Activated CD8-positive, alpha-beta T cell treated with anti-CD3 and anti-CD28 coated beads, Interleukin-2, amount 10 ng/mL, durations not matched to agents 7 days and 5 days (primary cell): ENCODE measurements around the gene SEC22C. TPM values are rescaled to one million over a fixed set of nuclear protein-coding genes. Genes with fewer than 3 reads are reported as not detected.

Experiments
- ATAC-seq: fragments of 150-1000 bp; cut with Tn5 transposase; one replicate; pipeline ENCODE4 v1.10.0; 2021; ENCODE audit warnings: moderate library complexity
- CTCF ChIA-PET: fragments of 350-600 bp; sonication (Branson Sonifier 250); formaldehyde crosslinking; loops from one replicate; lab custom pipeline; 2021; ENCODE audit warnings: antibody characterized with exemption; lab: Charles Lee
- POLR2A ChIA-PET: fragments of 350-600 bp; sonication (Branson Sonifier 250); formaldehyde crosslinking; loops from one replicate; lab custom pipeline; 2021; ENCODE audit warnings: antibody characterized with exemption; lab: Charles Lee
- DNase-seq: peaks from one replicate; pipeline ENCODE4 v3.0.0-alpha.2; 2020
- H3K27ac Mint-ChIP-seq: one replicate; pipeline ENCODE4 v1.8.0; 2021; ENCODE audit warnings: mild to moderate bottlenecking, mixed read lengths
- H3K27me3 Mint-ChIP-seq: one replicate; pipeline ENCODE4 v1.8.0; 2021; ENCODE audit warnings: low read depth, mixed read lengths
- H3K36me3 Mint-ChIP-seq: one replicate; pipeline ENCODE4 v1.8.0; 2021; ENCODE audit warnings: low read depth, mixed read lengths
- H3K4me1 Mint-ChIP-seq: one replicate; pipeline ENCODE4 v1.8.0; 2021; ENCODE audit warnings: low read depth, mixed read lengths
- H3K4me3 Mint-ChIP-seq: one replicate; pipeline ENCODE4 v1.8.0; 2021; ENCODE audit warnings: mild to moderate bottlenecking, mixed read lengths
- H3K9me3 Mint-ChIP-seq: one replicate; pipeline ENCODE4 v1.8.0; 2022; ENCODE audit warnings: mixed read lengths; ENCODE audit not compliant: insufficient read depth
- total RNA-seq, 2 experiments: library from RNA; stranded (reverse); gene quantifications; one replicate each; pipeline ENCODE4 v1.2.3, GENCODE V29; 2021

The SEC22C gene, protein sequence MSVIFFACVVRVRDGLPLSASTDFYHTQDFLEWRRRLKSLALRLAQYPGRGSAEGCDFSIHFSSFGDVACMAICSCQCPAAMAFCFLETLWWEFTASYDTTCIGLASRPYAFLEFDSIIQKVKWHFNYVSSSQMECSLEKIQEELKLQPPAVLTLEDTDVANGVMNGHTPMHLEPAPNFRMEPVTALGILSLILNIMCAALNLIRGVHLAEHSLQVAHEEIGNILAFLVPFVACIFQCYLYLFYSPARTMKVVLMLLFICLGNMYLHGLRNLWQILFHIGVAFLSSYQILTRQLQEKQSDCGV
- 10 to 100 TPM; 49.3 to 51.4 TPM for total RNA-seq

DNA sequence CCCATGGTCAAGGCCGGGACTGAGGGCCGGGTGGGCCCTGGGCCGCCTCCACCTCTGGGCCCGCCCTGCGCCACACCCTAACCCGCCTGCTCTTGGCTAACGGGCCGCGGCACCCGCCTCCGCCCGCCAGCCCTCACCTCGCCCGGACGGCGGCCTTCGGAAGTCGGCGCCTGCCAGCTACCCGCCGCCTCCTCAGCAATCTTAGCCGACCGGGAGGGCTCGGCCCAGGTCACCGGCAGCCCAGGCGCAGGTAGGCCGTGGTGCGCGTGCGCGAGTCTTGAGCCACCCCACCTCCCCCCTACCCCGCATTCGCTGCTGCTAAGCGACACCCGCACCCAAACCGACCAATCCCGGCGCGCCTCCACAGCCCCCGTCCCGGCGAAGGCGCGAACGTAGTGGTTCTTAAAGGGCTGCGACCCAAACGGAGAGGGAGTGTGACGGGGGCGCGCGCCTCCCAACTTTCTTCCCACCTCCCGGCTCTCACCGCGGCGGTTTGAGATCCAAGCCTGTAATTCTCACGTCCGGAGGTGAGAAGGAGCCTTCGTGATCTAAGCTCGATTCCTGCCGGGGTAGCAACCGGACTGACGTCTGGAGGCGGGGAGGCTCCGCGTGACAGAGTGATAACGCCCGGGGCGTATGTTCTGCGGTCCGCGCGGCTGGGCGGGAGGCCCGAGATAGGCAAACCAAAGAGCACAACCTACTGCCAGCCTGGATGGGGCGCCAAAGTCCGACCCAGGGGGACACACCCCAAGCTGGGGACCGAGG is at the start of gene SEC22C:
SEC22C (minus strand) TSS at position 259 of the 765 bp plus-strand sequence. CDS start 12,921 bp downstream, outside the sequence.
- peak within 1 kb of the TSS; percentile 91 for H3K27ac Mint-ChIP-seq
- peak within 1 kb of the TSS; percentile 87 for H3K4me3 Mint-ChIP-seq
- no peaks in the 10 kb centered on the region for H3K9me3 Mint-ChIP-seq
- POLR2A ChIA-PET: interaction anchor here (0.9 to 4.3 kb wide), 7 partner anchors 9 to 32 kb away, joined by 3 to 32 read pairs (median 8); partner anchors contain the start of genes NKTR and SS18L2
- DNase-seq (peak; percentile 97), ATAC-seq (peak; percentile 93)
- H3K4me1 Mint-ChIP-seq: peaks cover 46% of the 10 kb centered on the region
- no peaks in the 10 kb centered on the region for H3K27me3 Mint-ChIP-seq
- CTCF ChIA-PET: interaction anchor here (1.0 to 3.5 kb wide), 18 partner anchors 9 to 163 kb away, joined by 3 to 25 read pairs (median 5); partner anchors contain the start of genes NKTR and SS18L2
- H3K36me3 Mint-ChIP-seq: peaks cover 30% of the 10 kb centered on the region

DNA sequence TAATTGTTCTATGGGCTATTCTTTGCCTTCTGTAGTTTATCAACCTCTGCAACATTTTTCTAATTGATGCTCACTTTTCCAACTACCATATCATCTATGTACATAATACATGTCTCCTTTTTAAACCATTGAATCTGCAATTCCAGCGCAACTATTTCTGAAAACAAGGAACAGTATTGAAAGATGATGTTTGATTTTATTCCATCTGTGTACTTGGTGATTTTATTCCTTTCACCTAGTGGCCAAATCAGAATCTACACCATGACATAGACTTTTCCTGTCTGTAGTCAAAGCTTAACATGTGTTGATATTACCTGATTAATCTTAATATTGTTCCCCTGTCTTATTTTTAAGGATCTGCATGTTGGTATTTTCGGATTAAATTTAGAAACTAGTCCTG is 31.7 kb upstream of the SEC22C start:
- no peaks in the 10 kb centered on the region for H3K9me3 Mint-ChIP-seq
- H3K4me3 Mint-ChIP-seq: no peak overlapping the region
- peak; percentile 65 for ATAC-seq
- H3K27ac Mint-ChIP-seq: peak overlapping the region; percentile 3
- ChIA-PET POLR2A (interaction anchor here (1.8 kb wide), 1 partner anchor 12 kb away, joined by 7 read pairs; the partner anchor contains the start of gene NKTR), CTCF (interaction anchor here (0.8 to 7.6 kb wide), 21 partner anchors 8 to 142 kb away, joined by 3 to 69 read pairs (median 5); partner anchors contain the start of genes NKTR and SEC22C)
- no peaks in the 10 kb centered on the region for H3K27me3 Mint-ChIP-seq
- no peak for DNase-seq
- H3K4me1 Mint-ChIP-seq: peaks cover 39% of the 10 kb centered on the region
- H3K36me3 Mint-ChIP-seq: peaks cover 35% of the 10 kb centered on the region

DNA sequence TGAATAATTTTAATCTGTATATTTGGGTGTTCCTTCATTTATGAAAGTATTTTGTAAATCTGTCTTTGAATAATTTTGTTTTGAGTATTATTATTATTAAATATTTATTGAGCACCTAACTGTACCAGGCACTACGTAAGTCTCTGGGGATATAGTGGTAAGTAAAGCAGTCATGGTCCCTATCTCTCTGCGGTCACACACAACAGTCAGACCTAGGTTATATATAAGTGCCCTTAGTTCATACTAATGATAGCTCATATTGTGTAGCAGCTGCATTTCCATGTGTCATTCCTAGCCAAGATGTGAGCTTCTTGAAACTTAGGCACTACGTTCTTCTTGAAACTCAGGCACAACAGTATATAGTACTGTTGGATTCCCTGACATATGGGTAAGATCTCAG is 31.2 kb upstream of the SEC22C start:
- Mint-ChIP-seq H3K9me3 (no peaks in the 10 kb centered on the region), H3K27ac (no peak overlapping the region), H3K36me3 (peaks cover 38% of the 10 kb centered on the region), H3K4me1 (peaks cover 40% of the 10 kb centered on the region), H3K27me3 (no peaks in the 10 kb centered on the region), H3K4me3 (no peak overlapping the region)
- CTCF ChIA-PET: interaction anchor here (1.0 to 7.6 kb wide), 15 partner anchors 8 to 143 kb away, joined by 3 to 69 read pairs (median 6); partner anchors contain the start of gene NKTR
- POLR2A ChIA-PET: interaction anchor here (1.8 kb wide), 1 partner anchor 12 kb away, joined by 7 read pairs; the partner anchor contains the start of gene NKTR
- DNase-seq (no peak), ATAC-seq (no peak)

DNA sequence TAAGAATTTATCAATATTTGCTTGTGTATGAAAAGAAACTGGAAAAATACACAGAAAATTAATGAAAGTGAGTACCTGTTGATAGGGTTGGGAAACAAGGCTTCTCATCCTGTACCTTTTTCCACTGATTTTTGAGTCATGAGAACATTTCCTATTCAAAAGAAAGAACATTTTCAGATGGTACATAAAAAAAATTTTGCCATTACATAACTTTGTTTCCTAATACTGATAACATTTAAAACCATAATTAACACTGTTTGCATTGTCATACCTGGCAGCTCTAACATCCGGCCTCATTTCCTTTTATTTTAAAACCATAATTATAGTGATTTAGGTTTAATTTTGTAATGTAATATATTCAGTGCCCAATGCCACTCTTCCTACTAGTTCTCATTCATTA is 30.4 kb upstream of the SEC22C start:
- ChIA-PET CTCF (interaction anchor here (1.0 to 7.6 kb wide), 8 partner anchors 9 to 35 kb away, joined by 4 to 69 read pairs (median 8); partner anchors contain the start of gene NKTR), POLR2A (interaction anchor here (1.8 kb wide), 1 partner anchor 11 kb away, joined by 7 read pairs; the partner anchor contains the start of gene NKTR)
- Mint-ChIP-seq H3K9me3 (no peaks in the 10 kb centered on the region), H3K36me3 (peaks cover 43% of the 10 kb centered on the region), H3K4me3 (no peak overlapping the region), H3K4me1 (peaks cover 44% of the 10 kb centered on the region), H3K27ac (peak overlapping the region; percentile 35), H3K27me3 (no peaks in the 10 kb centered on the region)
- no peak for ATAC-seq
- DNase-seq: no peak

- Mint-ChIP-seq H3K27ac (peak overlapping the region; percentile 51), H3K27me3 (no peaks in the 10 kb centered on the region), H3K4me3 (no peak overlapping the region), H3K36me3 (peaks cover 50% of the 10 kb centered on the region), H3K9me3 (no peaks in the 10 kb centered on the region), H3K4me1 (peaks cover 43% of the 10 kb centered on the region)
- ChIA-PET CTCF (interaction anchor here (1.1 to 7.6 kb wide), 6 partner anchors 9 to 74 kb away, joined by 3 to 69 read pairs (median 4); partner anchors contain the start of genes NKTR, SEC22C and SS18L2), POLR2A (interaction anchor here (2.4 kb wide), 1 partner anchor 10 kb away, joined by 16 read pairs; the partner anchor contains the start of gene NKTR)
- no peak for DNase-seq
- peak; percentile 49 for ATAC-seq
Observed at GRCh38 chr3:42610976-42611375, 29.2 kb upstream of the SEC22C start.

DNA sequence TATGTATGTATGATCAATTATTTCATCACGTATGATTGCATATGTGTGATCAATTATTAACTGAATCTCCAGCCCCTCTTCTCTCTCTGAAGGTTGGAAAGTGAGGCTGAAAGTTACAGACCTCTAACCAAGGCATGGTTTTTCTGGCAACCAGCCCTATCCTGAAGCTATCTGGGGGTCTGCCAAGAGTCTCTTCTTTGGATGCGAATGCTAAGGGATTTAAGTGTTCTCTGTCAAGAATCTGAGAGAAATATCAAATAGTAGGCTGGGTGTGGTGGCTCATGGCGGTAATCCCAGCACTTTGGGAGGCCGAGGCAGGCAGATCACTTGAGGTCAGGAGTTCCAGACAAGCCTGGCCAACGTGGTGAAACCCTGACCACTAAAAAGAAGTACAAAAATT is 26.8 kb upstream of the SEC22C start:
- ChIA-PET CTCF (no interaction called here), POLR2A (interaction anchor here (1.2 kb wide), 1 partner anchor 18 kb away, joined by 4 read pairs; no protein-coding TSS in a partner anchor)
- ATAC-seq: no peak
- Mint-ChIP-seq H3K9me3 (peaks cover 4% of the 10 kb centered on the region), H3K4me3 (no peak overlapping the region), H3K27me3 (no peaks in the 10 kb centered on the region), H3K36me3 (peaks cover 56% of the 10 kb centered on the region), H3K27ac (peak overlapping the region; percentile 7), H3K4me1 (peaks cover 56% of the 10 kb centered on the region)
- no peak for DNase-seq

DNA sequence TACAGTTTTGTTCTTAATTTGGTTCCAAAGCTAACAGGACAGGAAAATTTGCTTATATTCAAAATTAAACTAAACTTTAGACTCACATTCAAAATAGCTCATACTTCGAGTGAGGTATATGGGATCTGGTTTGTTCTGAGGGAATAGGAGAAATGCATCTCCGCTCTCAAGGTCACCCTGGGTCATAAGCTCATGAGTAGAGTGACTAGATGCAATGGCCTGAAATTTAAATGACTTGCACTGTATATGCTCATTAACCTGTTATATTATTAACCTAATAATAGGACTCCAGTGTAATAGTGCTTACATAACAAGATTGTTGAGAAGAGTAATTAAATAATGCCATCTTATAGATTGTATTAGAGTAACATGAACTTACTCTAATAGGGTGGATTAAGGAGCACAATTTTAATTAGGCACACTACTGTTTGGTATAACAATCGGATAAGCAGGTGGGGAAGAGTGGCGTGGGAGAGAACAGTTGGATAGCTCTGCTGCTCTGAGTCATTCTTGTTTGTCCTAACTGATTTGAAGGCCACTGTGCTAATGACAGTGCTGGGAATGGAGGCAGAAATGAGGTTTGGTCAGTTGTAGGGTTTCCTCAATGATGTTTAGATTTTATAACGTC is 23.9 kb upstream of the SEC22C start:
- no peak overlapping the region for H3K27ac Mint-ChIP-seq
- no peak for ATAC-seq
- H3K27me3 Mint-ChIP-seq: no peaks in the 10 kb centered on the region
- H3K4me3 Mint-ChIP-seq: no peak overlapping the region
- POLR2A ChIA-PET: interaction anchor here (0.6 to 1.5 kb wide), 2 partner anchors 15 to 46 kb away, joined by 3 to 4 read pairs; partner anchors contain the start of gene SS18L2
- CTCF ChIA-PET: interaction anchor here (0.8 to 1.4 kb wide), 2 partner anchors 8 to 10 kb away, joined by 3 to 5 read pairs; no protein-coding TSS in a partner anchor
- peaks cover 59% of the 10 kb centered on the region for H3K36me3 Mint-ChIP-seq
- peaks cover 4% of the 10 kb centered on the region for H3K9me3 Mint-ChIP-seq
- DNase-seq: no peak
- H3K4me1 Mint-ChIP-seq: peaks cover 52% of the 10 kb centered on the region

DNA sequence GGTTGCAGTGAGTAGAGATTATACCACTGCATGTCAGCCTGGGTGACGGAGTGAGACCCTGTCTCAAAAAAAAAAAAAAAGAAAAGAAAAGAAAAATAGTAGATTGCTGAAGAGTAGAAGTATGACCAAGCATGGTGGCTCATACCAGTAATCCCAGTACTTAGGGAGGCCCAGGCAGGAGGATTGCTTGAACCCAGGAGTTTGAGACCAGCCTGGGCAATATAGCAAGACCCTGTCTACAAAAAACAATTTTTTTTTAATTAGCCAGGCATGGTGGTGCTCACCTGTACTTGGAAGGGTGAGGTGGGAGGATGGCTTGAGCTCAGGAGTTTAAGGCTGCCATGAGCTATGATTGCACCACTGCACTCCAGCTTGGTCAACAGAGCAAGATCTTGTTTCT is 21.2 kb upstream of the SEC22C start:
- CTCF ChIA-PET: interaction anchor here (0.8 to 3.8 kb wide), 5 partner anchors 11 to 31 kb away, joined by 3 to 69 read pairs (median 23); partner anchors contain the start of genes SEC22C and SS18L2
- Mint-ChIP-seq H3K27ac (no peak overlapping the region), H3K4me1 (peaks cover 39% of the 10 kb centered on the region), H3K9me3 (peaks cover 4% of the 10 kb centered on the region), H3K36me3 (peaks cover 42% of the 10 kb centered on the region), H3K27me3 (no peaks in the 10 kb centered on the region), H3K4me3 (no peak overlapping the region)
- DNase-seq (no peak), ATAC-seq (no peak)
- POLR2A ChIA-PET: interaction anchor here (3.8 kb wide), 1 partner anchor 13 kb away, joined by 33 read pairs; the partner anchor contains the start of gene SS18L2

GRCh38 chr3:42601896-42602581 is 20.3 kb upstream of the SEC22C start:
- ChIA-PET POLR2A (interaction anchor here (1.1 to 3.8 kb wide), 5 partner anchors 8 to 20 kb away, joined by 3 to 33 read pairs (median 16); partner anchors contain the start of genes SEC22C and SS18L2), CTCF (interaction anchor here (0.8 to 3.8 kb wide), 13 partner anchors 11 to 143 kb away, joined by 3 to 69 read pairs (median 5); partner anchors contain the start of genes SEC22C, SS18L2 and VIPR1)
- H3K4me1 Mint-ChIP-seq: peaks cover 35% of the 10 kb centered on the region
- H3K27me3 Mint-ChIP-seq: no peaks in the 10 kb centered on the region
- ATAC-seq (no peak), DNase-seq (no peak)
- H3K4me3 Mint-ChIP-seq: peak overlapping the region; percentile 94
- H3K9me3 Mint-ChIP-seq: peaks cover 4% of the 10 kb centered on the region
- peak overlapping the region; percentile 99 for H3K27ac Mint-ChIP-seq
- H3K36me3 Mint-ChIP-seq: peaks cover 41% of the 10 kb centered on the region
